Kidney (tissue), 14 donors: ENCODE measurements around the gene HSBP1L1. TPM values are rescaled to one million over a fixed set of nuclear protein-coding genes. Genes with fewer than 3 reads are reported as not detected.

Source experiments
- DNase-seq, 5 donors: peaks; one replicate each; pipeline ENCODE4 v3.0.0-alpha.2; 2013 to 2020
- FAIRE-seq: peaks from 2 replicates; lab custom pipeline; 2012; peaks lifted over from hg19 to GRCh38; lab: Jason Lieb, UNC
- H3K27ac ChIP-seq, 2 donors: one replicate each; pipeline ENCODE4 v1.7.0; 2013; ENCODE audit warnings: low read depth in 2 of 2, low read length in 2 of 2, inconsistent platforms in 1 of 2
- H3K27me3 ChIP-seq: one replicate; pipeline ENCODE4 v1.7.1; 2013; ENCODE audit warnings: low read length, inconsistent platforms; ENCODE audit not compliant: control insufficient read depth, insufficient read depth
- H3K36me3 ChIP-seq, 3 donors: one replicate each; pipeline versions ENCODE4 v1.7.0 to v1.7.1; 2013; ENCODE audit warnings: low read length in 3 of 3, control low read depth in 1 of 3, inconsistent platforms in 1 of 3; ENCODE audit not compliant: insufficient read depth in 3 of 3, control insufficient read depth in 2 of 3
- H3K4me1 ChIP-seq, 3 donors: one replicate each; pipeline versions ENCODE4 v1.7.0 to v1.7.1; 2013; ENCODE audit warnings: low read length in 3 of 3, inconsistent platforms in 1 of 3, low read depth in 1 of 3; ENCODE audit not compliant: control insufficient read depth in 2 of 3, insufficient read depth in 2 of 3
- H3K4me3 ChIP-seq, 3 donors: one replicate each; pipeline versions ENCODE4 v1.7.0 to v1.8.1; 2013; ENCODE audit warnings: low read length in 3 of 3, control low read depth in 1 of 3, inconsistent platforms in 1 of 3
- H3K9ac ChIP-seq, 3 donors: one replicate each; pipeline versions ENCODE4 v1.7.0 to v1.7.1; 2013; ENCODE audit warnings: low read length in 3 of 3, control low read depth in 1 of 3, inconsistent platforms in 1 of 3
- H3K9me3 ChIP-seq, 3 donors: one replicate each; pipeline versions ENCODE4 v1.7.0 to v1.7.1; 2013; ENCODE audit warnings: low read length in 3 of 3, control low read depth in 1 of 3, inconsistent platforms in 1 of 3; ENCODE audit not compliant: control insufficient read depth in 2 of 3, insufficient read depth in 1 of 3
- CTCF ChIP-seq: IDR thresholded peaks from 3 replicates; pipeline ENCODE4 v1.5.1; 2012; ENCODE audit warnings: mild to moderate bottlenecking, moderate library complexity, borderline replicate concordance; ENCODE audit not compliant: insufficient read depth; ENCODE audit errors: extremely low read depth
- intact Hi-C: fragments of 100-400 bp; cut with DNase I; formaldehyde crosslinking; loops from one replicate; pipeline ENCODE4 v1.11.1; 2022
- polyA plus RNA-seq: library from polyadenylated mRNA; stranded (reverse); fragments of 350-450 nt; fragmentation: Illumina TruSeq; extraction: RNeasy Lipid Tissue Mini Kit (QIAGEN cat#74804); gene quantifications from one replicate; pipeline ENCODE4 v1.2.3, GENCODE V29; 2014; ENCODE audit warnings: low read depth, low replicate concordance; ENCODE audit not compliant: insufficient read depth
- total RNA-seq: library from RNA; stranded (reverse); fragmentation: NEBNext Ultra II Directional; extraction: Animal tissue kit (Norgen Biotek cat#: 25700); gene quantifications from one replicate; pipeline ENCODE4 v1.2.1, GENCODE V29; 2021
- donor health status: control.
- donor health status: control.
- donor health status: control.
- donor health status: control.
- donor health status: control.
- donor health status: DM: yes; HTN: yes; CAD: no.
- donor health status: Normal renal cell carcinoma (clear cell type).

Gene HSBP1L1
- total and polyA plus RNA-seq, 2 donors from 2014 or later: 26.0 to 43.6 TPM

- H3K4me1 ChIP-seq: peaks cover 0 to 6% (median 0%) of the 10 kb centered on the region in 3 donors
- DNase-seq: no peak
- no peak overlapping the region for H3K27ac ChIP-seq
- H3K4me3 ChIP-seq: no peak overlapping the region
- no peaks in the 10 kb centered on the region for H3K27me3 ChIP-seq
- H3K36me3 ChIP-seq: no peaks in the 10 kb centered on the region
- intact Hi-C loops: no loop called here
- no peak for FAIRE-seq
- no peak for TF ChIP-seq CTCF
- H3K9ac ChIP-seq: no peak overlapping the region
- no peaks in the 10 kb centered on the region for H3K9me3 ChIP-seq
Measured at GRCh38 chr18:80000877-80001276, 36.4 kb downstream of the HSBP1L1 start.

DNA sequence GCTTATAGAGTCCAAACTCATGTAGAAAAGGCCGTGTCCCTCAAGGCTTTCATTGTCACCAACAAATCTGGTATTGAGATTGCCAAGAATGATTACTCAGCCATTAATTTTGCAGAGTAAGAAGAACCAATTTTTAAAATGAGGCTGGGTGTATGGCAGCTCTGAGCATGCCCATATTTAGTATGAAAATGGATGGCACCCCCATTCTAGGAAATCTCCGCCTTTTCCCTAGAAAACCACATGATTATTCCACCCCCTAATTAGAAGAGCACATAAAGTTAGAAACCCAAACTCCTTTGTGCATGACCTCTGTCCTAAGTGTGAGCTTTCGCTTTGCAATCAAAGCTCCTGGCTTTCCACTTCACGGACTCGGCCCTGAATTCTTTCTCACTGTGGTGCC is 38.0 kb downstream of the HSBP1L1 start:
- Histone ChIP-seq H3K27ac (no peak overlapping the region), H3K4me3 (no peak overlapping the region), H3K9ac (no peak overlapping the region), H3K9me3 (no peaks in the 10 kb centered on the region), H3K27me3 (no peaks in the 10 kb centered on the region), H3K4me1 (peaks cover 0 to 6% (median 0%) of the 10 kb centered on the region in 3 donors), H3K36me3 (no peaks in the 10 kb centered on the region)
- no peak for DNase-seq
- no peak for TF ChIP-seq CTCF
- intact Hi-C loops: no loop called here
- no peak for FAIRE-seq

DNA sequence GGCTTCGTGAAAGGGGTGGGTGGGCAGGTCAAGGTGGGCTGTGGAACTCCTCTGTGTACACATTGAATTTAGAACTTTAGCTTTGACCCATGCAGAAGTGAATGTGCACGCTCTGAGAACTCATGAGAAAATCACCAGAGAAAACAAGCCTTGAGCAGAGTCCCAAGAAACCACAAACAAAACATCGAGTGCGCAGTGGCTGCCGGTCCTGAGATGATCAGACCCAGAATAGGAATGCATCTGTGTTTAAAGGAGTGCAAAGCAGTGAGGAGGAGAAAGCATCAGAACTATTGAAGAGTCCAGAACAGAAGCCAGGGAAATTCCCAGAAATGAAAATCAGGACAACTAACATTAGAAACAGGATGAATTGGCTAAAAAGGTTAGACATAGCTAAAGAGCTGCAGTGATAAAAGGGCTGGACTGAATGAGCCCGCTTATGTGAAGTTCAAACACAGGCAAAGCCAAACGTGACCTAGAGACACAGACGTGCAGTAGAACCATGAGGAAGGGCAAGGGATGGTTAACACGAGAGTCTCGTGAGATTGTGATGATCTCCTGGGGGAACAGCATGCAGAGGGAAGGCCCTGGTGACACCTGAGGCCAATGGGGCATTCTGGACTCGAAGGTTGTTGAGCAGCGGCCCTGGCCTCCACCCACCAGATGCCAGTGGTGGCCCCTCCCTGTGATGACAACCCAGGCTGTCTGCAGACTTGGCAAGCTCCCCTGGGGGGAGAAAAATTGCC is 40.3 kb downstream of the HSBP1L1 start:
- Histone ChIP-seq H3K36me3 (no peaks in the 10 kb centered on the region), H3K4me1 (peaks cover 0 to 6% (median 0%) of the 10 kb centered on the region in 3 donors), H3K27me3 (no peaks in the 10 kb centered on the region), H3K27ac (no peak overlapping the region), H3K9me3 (no peaks in the 10 kb centered on the region), H3K4me3 (no peak overlapping the region), H3K9ac (no peak overlapping the region)
- no peak for TF ChIP-seq CTCF
- FAIRE-seq (no peak), DNase-seq (no peak)
- intact Hi-C loops: no loop called here
